Neural cell (in vitro differentiated cells): ENCODE results near the gene LAMB2. TPM values are rescaled to one million over a fixed set of nuclear protein-coding genes. Genes with fewer than 3 reads are reported as not detected.

ENCODE experiments used
- H2AFZ ChIP-seq: fragments of 200-600, 300-800 bp; sonication (generic), shearing (Covaris generic); 2 replicates; pipeline ENCODE4 v1.6.0; 2014; ENCODE audit warnings: low read depth, mild to moderate bottlenecking, antibody characterized with exemption, low read length, moderate library complexity
- H3F3A ChIP-seq: fragments of 200-600 bp; shearing (Covaris generic); 2 replicates; pipeline ENCODE4 v1.6.1; 2016; ENCODE audit warnings: mild to moderate bottlenecking, moderate library complexity, mixed read lengths, antibody characterized with exemption, low read length; ENCODE audit not compliant: insufficient read depth, poor library complexity, severe bottlenecking
- H3K27ac ChIP-seq: fragments of 200-600, 300-800 bp; sonication (generic), shearing (Covaris generic); 2 replicates; pipeline ENCODE4 v1.5.1; 2014; ENCODE audit warnings: mild to moderate bottlenecking, low read length, moderate library complexity
- H3K27me3 ChIP-seq: fragments of 300-800, 200-600 bp; sonication (generic), shearing (Covaris generic); 2 replicates; pipeline ENCODE4 v1.6.0; 2014; ENCODE audit warnings: mild to moderate bottlenecking, low read depth, low read length, moderate library complexity; ENCODE audit not compliant: insufficient read depth
- H3K36me3 ChIP-seq: fragments of 300-800, 200-600 bp; sonication (generic), shearing (Covaris generic); 2 replicates; pipeline ENCODE4 v1.5.1; 2014; ENCODE audit warnings: mild to moderate bottlenecking, antibody characterized with exemption, low read length, moderate library complexity; ENCODE audit not compliant: insufficient read depth
- H3K4me2 ChIP-seq: fragments of 300-800, 200-600 bp; sonication (generic), shearing (Covaris generic); 2 replicates; pipeline ENCODE4 v1.6.0; 2014; ENCODE audit warnings: mild to moderate bottlenecking, low read length
- H3K4me3 ChIP-seq: fragments of 300-800, 200-600 bp; sonication (generic), shearing (Covaris generic); 2 replicates; pipeline ENCODE4 v1.5.1; 2014; ENCODE audit warnings: mild to moderate bottlenecking, low read length, moderate library complexity
- H3K79me2 ChIP-seq: fragments of 200-600 bp; shearing (Covaris generic); replicated peaks from 2 replicates; pipeline ENCODE4 v1.6.0; 2014; ENCODE audit warnings: mild to moderate bottlenecking, low read length, moderate library complexity; ENCODE audit not compliant: insufficient read depth
- H3K9ac ChIP-seq: fragments of 300-800, 200-600 bp; sonication (generic), shearing (Covaris generic); 2 replicates; pipeline ENCODE4 v1.6.1; 2016; ENCODE audit warnings: mild to moderate bottlenecking, low read length, mixed read lengths
- H3K9me2 ChIP-seq: fragments of 200-600 bp; shearing (Covaris generic); 2 replicates; pipeline ENCODE4 v1.6.1; 2016; ENCODE audit warnings: mild to moderate bottlenecking, low read length, mixed read lengths; ENCODE audit not compliant: insufficient read depth
- H3K9me3 ChIP-seq: fragments of 200-600, 300-800 bp; sonication (generic), shearing (Covaris generic); 2 replicates; pipeline ENCODE4 v1.6.1; 2016; ENCODE audit warnings: mild to moderate bottlenecking, mixed run types, low read length, moderate library complexity, mixed read lengths
- H4K20me1 ChIP-seq: fragments of 200-600 bp; shearing (Covaris generic); 2 replicates; pipeline ENCODE4 v1.6.1; 2016; ENCODE audit warnings: mild to moderate bottlenecking, mixed run types; ENCODE audit not compliant: insufficient read depth
- CTCF ChIP-seq: fragments of 450-650 bp; IDR thresholded peaks from 2 replicates; pipeline ENCODE4 v1.5.1; 2014; ENCODE audit warnings: antibody characterized with exemption, mild to moderate bottlenecking, moderate library complexity; ENCODE audit not compliant: poor library complexity, severe bottlenecking
- EP300 ChIP-seq: fragments of 450-650 bp; conservative IDR thresholded peaks from 2 replicates; pipeline ENCODE4 v1.6.1; 2014; ENCODE audit warnings: antibody characterized with exemption, mild to moderate bottlenecking, moderate library complexity; ENCODE audit not compliant: poor library complexity, severe bottlenecking
- EZH2 ChIP-seq: fragments of 200-600, 300-800 bp; shearing (Covaris generic), sonication (generic); IDR thresholded peaks from 2 replicates; pipeline ENCODE4 v1.6.1; 2014; ENCODE audit warnings: antibody characterized with exemption, low read length, borderline replicate concordance, mild to moderate bottlenecking; ENCODE audit not compliant: insufficient read depth, poor library complexity, severe bottlenecking
- MXI1 ChIP-seq: fragments of 450-650 bp; conservative IDR thresholded peaks from 2 replicates; pipeline ENCODE4 v1.6.1; 2014; ENCODE audit warnings: antibody characterized with exemption, mild to moderate bottlenecking; ENCODE audit not compliant: poor library complexity, severe bottlenecking
- POLR2AphosphoS5 ChIP-seq: IDR thresholded peaks from 2 replicates; pipeline ENCODE4 v1.6.1; 2012
- RAD21 ChIP-seq: fragments of 450-650 bp; conservative IDR thresholded peaks from 2 replicates; pipeline ENCODE4 v1.6.1; 2014; ENCODE audit warnings: antibody characterized with exemption, mild to moderate bottlenecking, moderate library complexity
- SMC3 ChIP-seq: fragments of 450-650 bp; conservative IDR thresholded peaks from 2 replicates; pipeline ENCODE4 v1.6.1; 2014; ENCODE audit warnings: antibody characterized with exemption, mild to moderate bottlenecking, moderate library complexity; ENCODE audit not compliant: poor library complexity
- TAF1 ChIP-seq: IDR thresholded peaks from 2 replicates; pipeline ENCODE4 v1.6.1; 2012; ENCODE audit warnings: low read depth
- polyA plus RNA-seq: library from polyadenylated mRNA; depleted of rRNA; stranded (reverse); fragments of >200 nt; gene quantifications from 2 replicates; pipeline ENCODE4 v1.2.3, GENCODE V29; 2014
- TF ChIP-seq, protein P1 (sequence below): IDR thresholded peaks from 2 replicates; pipeline ENCODE4 v1.6.1; 2012; ENCODE audit warnings: borderline replicate concordance

The LAMB2 gene
- polyA plus RNA-seq, 1 donor from 2014 or later = 15.9 TPM

DNA sequence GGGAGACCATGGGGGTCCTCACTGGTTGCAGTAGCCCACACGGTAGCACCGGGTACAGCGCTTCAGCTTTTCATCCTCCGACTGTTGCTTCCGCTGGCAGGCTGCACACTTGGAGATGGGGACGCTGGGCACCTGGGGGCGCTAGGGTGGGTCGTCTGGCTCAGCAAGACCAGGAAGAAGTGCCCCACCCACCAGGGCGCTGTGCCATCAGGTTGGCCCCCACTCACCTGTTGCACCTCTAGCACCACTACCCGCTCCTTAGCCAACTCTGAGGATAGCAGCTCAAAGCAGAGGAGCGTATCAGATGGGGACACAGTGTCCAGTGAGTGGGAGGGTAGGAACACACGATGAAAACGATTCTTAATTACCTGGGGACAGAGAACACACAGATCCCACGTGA, 20.6 kb downstream of the LAMB2 start:
- TF ChIP-seq POLR2AphosphoS5 (no peak), TAF1 (no peak), SMC3 (no peak), EP300 (no peak), CTCF (no peak), RAD21 (no peak), MXI1 (no peak), EZH2 (no peak)
- TF ChIP-seq, protein P1, sequence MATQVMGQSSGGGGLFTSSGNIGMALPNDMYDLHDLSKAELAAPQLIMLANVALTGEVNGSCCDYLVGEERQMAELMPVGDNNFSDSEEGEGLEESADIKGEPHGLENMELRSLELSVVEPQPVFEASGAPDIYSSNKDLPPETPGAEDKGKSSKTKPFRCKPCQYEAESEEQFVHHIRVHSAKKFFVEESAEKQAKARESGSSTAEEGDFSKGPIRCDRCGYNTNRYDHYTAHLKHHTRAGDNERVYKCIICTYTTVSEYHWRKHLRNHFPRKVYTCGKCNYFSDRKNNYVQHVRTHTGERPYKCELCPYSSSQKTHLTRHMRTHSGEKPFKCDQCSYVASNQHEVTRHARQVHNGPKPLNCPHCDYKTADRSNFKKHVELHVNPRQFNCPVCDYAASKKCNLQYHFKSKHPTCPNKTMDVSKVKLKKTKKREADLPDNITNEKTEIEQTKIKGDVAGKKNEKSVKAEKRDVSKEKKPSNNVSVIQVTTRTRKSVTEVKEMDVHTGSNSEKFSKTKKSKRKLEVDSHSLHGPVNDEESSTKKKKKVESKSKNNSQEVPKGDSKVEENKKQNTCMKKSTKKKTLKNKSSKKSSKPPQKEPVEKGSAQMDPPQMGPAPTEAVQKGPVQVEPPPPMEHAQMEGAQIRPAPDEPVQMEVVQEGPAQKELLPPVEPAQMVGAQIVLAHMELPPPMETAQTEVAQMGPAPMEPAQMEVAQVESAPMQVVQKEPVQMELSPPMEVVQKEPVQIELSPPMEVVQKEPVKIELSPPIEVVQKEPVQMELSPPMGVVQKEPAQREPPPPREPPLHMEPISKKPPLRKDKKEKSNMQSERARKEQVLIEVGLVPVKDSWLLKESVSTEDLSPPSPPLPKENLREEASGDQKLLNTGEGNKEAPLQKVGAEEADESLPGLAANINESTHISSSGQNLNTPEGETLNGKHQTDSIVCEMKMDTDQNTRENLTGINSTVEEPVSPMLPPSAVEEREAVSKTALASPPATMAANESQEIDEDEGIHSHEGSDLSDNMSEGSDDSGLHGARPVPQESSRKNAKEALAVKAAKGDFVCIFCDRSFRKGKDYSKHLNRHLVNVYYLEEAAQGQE = no peak
- Histone ChIP-seq H3K9me2 (no peaks in the 10 kb centered on the region), H3K9me3 (no peaks in the 10 kb centered on the region), H3K9ac (no peak overlapping the region), H3K27ac (no peak overlapping the region), H3K4me2 (no peak overlapping the region), H3F3A (no peaks in the 10 kb centered on the region), H3K4me3 (no peak overlapping the region), H2AFZ (no peak overlapping the region), H3K79me2 (no peaks in the 10 kb centered on the region), H4K20me1 (no peaks in the 10 kb centered on the region), H3K36me3 (peaks cover 7% of the 10 kb centered on the region), H3K27me3 (no peaks in the 10 kb centered on the region)

GRCh38 chr3:49111347-49111746, 21.5 kb downstream of the LAMB2 start:
- H3F3A ChIP-seq = no peaks in the 10 kb centered on the region
- no peaks in the 10 kb centered on the region for H4K20me1 ChIP-seq
- no peak overlapping the region for H3K4me2 ChIP-seq
- no peaks in the 10 kb centered on the region for H3K79me2 ChIP-seq
- H3K4me3 ChIP-seq = no peak overlapping the region
- no peak overlapping the region for H3K9ac ChIP-seq
- no peaks in the 10 kb centered on the region for H3K9me2 ChIP-seq
- H3K27me3 ChIP-seq = no peaks in the 10 kb centered on the region
- TF ChIP-seq TAF1 (no peak), EP300 (no peak), RAD21 (no peak), SMC3 (no peak), MXI1 (no peak), EZH2 (no peak), POLR2AphosphoS5 (no peak), CTCF (no peak)
- TF ChIP-seq, protein P1 = no peak
- no peaks in the 10 kb centered on the region for H3K9me3 ChIP-seq
- H3K36me3 ChIP-seq = peaks cover 7% of the 10 kb centered on the region
- no peak overlapping the region for H2AFZ ChIP-seq
- no peak overlapping the region for H3K27ac ChIP-seq
